Smooth muscle cell of the brain vasculature (primary cell): ENCODE data around the gene MED13L.
"Not testable (repeated sequence)": the region's sequence is repeated elsewhere in the genome, so short reads cannot be mapped to it uniquely, and the experiment has no call there.

Experiments used
- DNase-seq: peaks from one replicate; pipeline ENCODE4 v3.0.0-alpha.2; 2012; ENCODE audit warnings: low read depth, low spot score

The MED13L gene

GRCh38 chr12:116131987-116132386, 145.5 kb downstream of the MED13L start:
- DNase-seq, result not testable (repeated sequence)

- no peak for DNase-seq
Observed at GRCh38 chr12:116131176-116131575, 146.3 kb downstream of the MED13L start.

- no peak for DNase-seq
Observed at GRCh38 chr12:116130431-116130830, 147.1 kb downstream of the MED13L start.

- DNase-seq, result no peak
Observed at GRCh38 chr12:116128779-116129178, 148.7 kb downstream of the MED13L start.

GRCh38 chr12:116127859-116128258, 149.6 kb downstream of the MED13L start:
- no peak for DNase-seq

GRCh38 chr12:116126610-116127009, 150.9 kb downstream of the MED13L start:
- DNase-seq, result no peak

GRCh38 chr12:116125956-116126566, 151.4 kb downstream of the MED13L start:
- no peak for DNase-seq

- DNase-seq, result no peak
Observed at GRCh38 chr12:116125084-116125483, 152.4 kb downstream of the MED13L start.

- DNase-seq, result no peak
Observed at GRCh38 chr12:116123451-116124258, 153.8 kb downstream of the MED13L start.

GRCh38 chr12:116122628-116123027, 154.9 kb downstream of the MED13L start:
- DNase-seq, result no peak

GRCh38 chr12:116121453-116121871, 156.0 kb downstream of the MED13L start:
- no peak for DNase-seq

- DNase-seq, result no peak
Observed at GRCh38 chr12:116116650-116117424, 160.7 kb downstream of the MED13L start.

- DNase-seq, result no peak
Observed at GRCh38 chr12:116113398-116114130, 163.9 kb downstream of the MED13L start.

- DNase-seq, result no peak
Observed at GRCh38 chr12:116106870-116107269, 170.6 kb downstream of the MED13L start.

- DNase-seq, result no peak
Observed at GRCh38 chr12:116104167-116104767, 173.2 kb downstream of the MED13L start.

GRCh38 chr12:116101991-116102390, 175.5 kb downstream of the MED13L start:
- no peak for DNase-seq

- no peak for DNase-seq
Observed at GRCh38 chr12:116099652-116100432, 177.7 kb downstream of the MED13L start.

- DNase-seq, result no peak
Observed at GRCh38 chr12:116096874-116097273, 180.6 kb downstream of the MED13L start.

GRCh38 chr12:116094475-116094874, 183.0 kb downstream of the MED13L start:
- DNase-seq, result no peak

- DNase-seq, result no peak
Observed at GRCh38 chr12:116093915-116094314, 183.6 kb downstream of the MED13L start.
